K562 (cell line): ENCODE data around the gene BOLA3.

Experiments used
- CEBPZ ChIP-seq: fragments of 150-350 bp; IDR thresholded peaks from 2 replicates; pipeline ENCODE4 v1.6.1; 2014; ENCODE audit warnings: low read depth, mild to moderate bottlenecking, low read length, borderline replicate concordance
- YY1 ChIP-seq, 3 experiments: IDR thresholded peaks; 2 replicates each; pipeline ENCODE4 v1.6.1; 2011; ENCODE audit warnings: low read length in 2 of 3, mild to moderate bottlenecking in 2 of 3, moderate library complexity in 2 of 3, borderline replicate concordance in 1 of 3, control low read depth in 1 of 3, low read depth in 1 of 3; ENCODE audit not compliant: insufficient read depth in 3 of 3, insufficient replicate concordance in 2 of 3, control insufficient read depth in 1 of 3, insufficient read length in 1 of 3; ENCODE audit errors: extremely low read depth in 1 of 3

- no peak for TF ChIP-seq CEBPZ
- peak; percentile 82 to 94 (median 90) for TF ChIP-seq YY1 (IDR thresholded peaks at IDR 0.05; ENCODE audit: borderline replicate concordance in 1 of 3, control insufficient read depth in 1 of 3, extremely low read depth in 1 of 3, insufficient read depth in 3 of 3, insufficient read length in 1 of 3, insufficient replicate concordance in 2 of 3, low read depth in 1 of 3, low read length in 2 of 3)
Observed at GRCh38 chr2:74119912-74120825, 27.5 kb downstream of the BOLA3 start.
